ENCODE results near the gene KATNAL1.

KATNAL1 gene

DNA sequence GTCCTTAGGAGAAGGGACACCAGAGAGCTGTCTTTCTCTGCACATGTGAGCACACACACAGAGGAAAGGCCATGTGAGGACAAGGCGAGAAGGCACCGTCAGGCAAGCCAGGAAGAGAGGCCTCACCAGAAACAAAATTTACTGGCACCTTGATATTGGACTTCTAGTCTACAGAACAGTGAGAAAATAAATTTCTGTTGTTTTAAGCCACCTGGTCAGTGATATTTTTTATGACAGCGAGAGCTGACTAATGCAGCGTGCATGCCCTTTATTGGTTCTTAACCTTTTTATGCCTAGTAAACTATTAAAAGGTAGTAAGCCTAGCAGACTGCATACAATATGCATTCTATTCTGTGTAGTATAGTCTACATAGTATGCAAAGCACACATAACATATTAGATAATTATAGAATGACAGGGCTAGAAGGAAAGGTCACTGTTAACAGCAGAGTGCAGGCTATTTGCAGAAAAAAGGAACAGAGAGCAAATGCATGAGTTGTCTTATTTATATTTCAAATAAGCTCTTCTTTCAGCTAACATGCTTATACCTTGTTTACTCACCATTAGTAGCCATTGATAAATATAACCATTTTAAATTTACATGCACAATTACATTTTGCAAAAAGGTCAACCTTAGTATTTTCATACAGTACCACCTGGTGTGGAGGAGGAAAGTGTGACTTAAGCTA lies 25.2 kb upstream of the KATNAL1 start:
- no peak for FAIRE-seq

GRCh38 chr13:30331331-30331771 lies 24.0 kb upstream of the KATNAL1 start:
- no peak for FAIRE-seq

DNA sequence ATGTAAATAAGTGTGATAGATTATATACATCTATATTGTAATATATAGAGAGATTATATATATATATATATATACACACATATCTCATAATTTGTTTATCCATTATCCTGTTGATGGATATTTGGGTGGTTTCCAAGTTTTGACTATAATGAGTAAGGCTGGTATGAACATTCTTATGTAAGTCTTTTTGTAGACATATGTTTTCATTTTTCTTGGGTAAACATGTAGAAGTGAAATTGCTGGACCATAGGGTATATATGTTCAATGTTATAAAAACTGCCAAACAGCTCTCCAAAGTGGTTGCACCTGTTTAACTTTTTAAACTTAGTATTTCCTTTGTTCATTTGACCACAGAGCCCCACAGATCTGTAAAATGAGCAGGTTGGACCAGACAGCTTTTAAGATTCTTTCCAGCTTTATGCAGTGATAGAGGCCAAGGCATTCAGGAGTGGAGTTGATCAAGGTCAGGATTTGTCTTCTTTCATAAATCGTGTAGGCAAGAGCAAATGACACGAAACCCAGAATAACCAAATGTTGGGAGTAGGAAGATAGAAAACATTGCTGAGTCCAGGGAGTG lies 21.7 kb upstream of the KATNAL1 start:
- no peak for FAIRE-seq

DNA sequence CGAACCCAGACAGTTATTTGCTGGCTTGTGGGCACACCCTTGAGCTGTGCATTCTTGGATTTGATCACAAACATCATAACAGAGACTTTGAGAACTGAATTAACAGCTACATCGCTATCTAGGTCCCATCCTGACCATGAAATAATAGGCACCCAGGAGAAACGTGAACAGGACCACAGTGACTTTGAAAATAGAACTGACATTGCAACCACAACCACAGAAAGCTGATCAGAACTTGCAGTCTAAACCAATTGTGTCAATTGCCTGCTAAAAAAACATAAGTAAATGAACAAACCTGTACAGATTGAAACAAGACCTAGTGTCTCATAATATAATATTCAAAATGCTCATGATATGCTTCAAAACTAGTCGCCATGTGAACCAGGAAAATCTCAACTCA lies 18.3 kb upstream of the KATNAL1 start:
- no peak for FAIRE-seq

- no peak for FAIRE-seq
These were observed 16.2 kb upstream of the KATNAL1 start for GRCh38 chr13:30323524-30323923.

- no peak for FAIRE-seq
These were observed 15.1 kb upstream of the KATNAL1 start for GRCh38 chr13:30322428-30322827.

DNA sequence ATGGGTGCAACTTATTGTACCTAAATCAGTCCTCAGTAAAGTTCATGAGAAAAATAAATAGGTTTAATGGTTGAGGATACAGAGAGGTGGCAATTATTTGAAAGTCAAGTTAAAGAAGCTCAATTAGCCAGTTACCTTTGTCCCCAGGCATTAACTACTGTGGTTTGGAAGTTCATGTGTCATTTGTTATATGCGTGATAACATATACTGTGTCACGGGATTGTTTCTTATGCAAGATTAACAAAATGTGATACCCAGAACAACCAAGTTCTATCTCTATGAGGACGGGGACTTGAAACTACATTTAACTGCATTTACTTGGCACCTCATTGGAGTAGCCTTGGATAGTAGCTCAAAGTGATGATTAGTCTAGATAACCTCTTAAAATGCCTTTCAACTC lies 13.9 kb upstream of the KATNAL1 start:
- no peak for FAIRE-seq

DNA sequence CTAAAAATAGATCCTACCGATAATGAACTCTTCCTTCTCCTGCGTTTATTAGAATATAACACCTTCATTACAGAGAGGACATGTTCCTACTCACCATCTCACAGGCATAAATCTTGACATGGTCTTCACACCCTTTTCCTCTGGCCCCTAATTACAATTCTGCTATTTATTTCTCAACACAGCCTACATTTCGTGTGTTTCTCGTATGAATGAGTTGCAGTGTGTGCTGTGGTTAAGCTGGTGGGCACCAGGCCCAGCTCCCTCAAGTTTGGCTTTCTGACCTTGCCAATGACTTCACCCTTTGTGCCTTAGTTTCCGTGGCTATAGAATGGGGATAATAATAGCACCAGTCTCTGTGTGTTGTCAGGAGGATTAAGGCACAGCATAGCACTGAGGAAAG lies 12.3 kb upstream of the KATNAL1 start:
- FAIRE-seq: no peak

DNA sequence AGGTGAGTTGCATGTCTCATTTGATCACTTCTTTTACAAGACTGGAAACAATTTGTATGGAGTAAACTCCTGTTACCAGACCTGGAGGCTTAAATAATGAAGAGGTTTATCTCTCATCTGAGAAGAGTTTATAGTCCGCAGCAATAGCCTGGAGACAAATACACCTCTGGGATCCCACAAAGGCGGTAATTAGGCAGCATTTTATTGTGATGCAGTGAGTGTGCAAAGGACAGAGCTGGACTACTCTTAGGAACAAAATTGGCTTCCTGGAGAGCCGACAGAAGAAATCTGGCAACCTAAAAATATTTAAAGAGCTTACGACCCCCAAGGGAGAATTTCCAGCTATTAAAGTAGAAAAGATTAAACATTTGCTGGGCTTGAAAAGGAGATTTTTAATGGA lies 11.8 kb upstream of the KATNAL1 start:
- no peak for FAIRE-seq

GRCh38 chr13:30318026-30318425 lies 10.7 kb upstream of the KATNAL1 start:
- no peak for FAIRE-seq

GRCh38 chr13:30314562-30314961 lies 7.2 kb upstream of the KATNAL1 start:
- FAIRE-seq: no peak

DNA sequence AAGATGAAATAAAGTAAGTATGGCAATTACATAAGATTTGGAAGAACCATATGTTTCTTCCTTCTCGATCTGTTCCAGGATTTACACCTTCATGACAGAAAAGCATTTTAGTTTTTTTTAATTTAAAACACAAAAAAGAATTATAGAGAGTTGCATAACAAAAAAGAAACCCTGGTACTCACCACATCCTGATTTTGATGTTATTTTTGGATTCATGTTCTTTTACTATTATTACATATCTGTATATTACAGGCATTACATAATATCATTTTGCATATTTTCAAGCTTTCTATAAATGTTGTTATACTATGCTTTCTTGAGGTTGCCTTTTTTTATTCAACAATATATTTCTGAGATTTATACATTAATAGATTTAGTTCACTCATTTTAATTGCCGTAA lies 6.7 kb upstream of the KATNAL1 start:
- FAIRE-seq: no peak

DNA sequence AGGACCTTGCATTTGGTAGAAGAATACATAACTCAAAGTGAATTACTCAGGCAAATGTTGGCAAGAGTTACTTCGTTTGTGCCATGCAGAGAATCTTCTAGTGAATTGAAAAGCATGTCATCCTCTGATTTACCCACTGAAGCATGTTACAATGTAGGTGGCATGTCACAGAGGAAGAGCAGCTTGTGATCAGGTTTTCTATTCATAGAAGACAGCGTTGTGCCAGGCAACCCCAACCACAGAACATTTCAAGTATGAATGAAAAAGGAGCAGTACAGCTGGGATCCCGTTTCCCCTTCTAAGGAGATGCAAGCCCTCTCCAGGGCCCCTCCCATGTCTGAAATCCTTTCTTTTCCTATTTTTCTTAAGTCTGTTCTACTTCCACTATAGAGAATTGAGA lies 6.0 kb upstream of the KATNAL1 start:
- no peak for FAIRE-seq

DNA sequence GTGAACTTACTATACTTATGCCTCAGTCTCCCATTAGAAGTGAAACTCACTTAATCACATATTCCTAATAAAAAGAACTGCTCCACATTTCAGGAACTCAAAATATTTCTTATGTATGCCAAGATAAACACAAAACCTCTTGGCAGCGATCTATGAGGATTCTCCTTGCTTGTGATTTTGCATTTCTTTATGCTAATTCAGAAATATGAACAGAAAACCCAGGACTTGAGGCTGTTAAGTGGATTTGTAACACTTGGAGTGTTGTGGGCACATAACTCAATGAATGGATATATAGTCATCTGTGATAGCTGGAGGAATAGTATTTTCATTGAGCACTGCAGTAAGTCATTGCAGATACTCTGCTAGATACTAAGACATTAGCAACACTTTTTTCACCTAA lies 5.6 kb upstream of the KATNAL1 start:
- FAIRE-seq: no peak

- no peak for FAIRE-seq
These were observed 1.2 kb upstream of the KATNAL1 start for GRCh38 chr13:30308548-30308947.

DNA sequence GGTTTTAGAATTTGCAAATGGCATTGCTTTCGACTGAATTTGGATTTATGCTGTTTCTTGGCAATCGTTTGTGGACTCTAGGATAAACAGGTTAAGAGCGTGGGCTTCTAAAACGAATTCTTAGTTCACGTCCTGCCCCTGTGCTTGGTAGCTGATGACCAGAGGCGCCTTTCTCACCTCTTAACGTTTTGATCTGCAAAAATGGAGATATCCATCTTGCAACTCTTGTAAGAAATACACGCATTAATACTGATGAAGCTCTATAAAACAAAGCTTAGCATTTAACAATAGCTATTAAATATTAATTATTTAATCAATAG lies 580 bp upstream of the KATNAL1 start:
- FAIRE-seq: no peak

GRCh38 chr13:30306762-30307193 lies 573 bp downstream of the KATNAL1 start:
- FAIRE-seq: no peak

GRCh38 chr13:30305456-30305970 lies 1.8 kb downstream of the KATNAL1 start:
- FAIRE-seq: no peak

DNA sequence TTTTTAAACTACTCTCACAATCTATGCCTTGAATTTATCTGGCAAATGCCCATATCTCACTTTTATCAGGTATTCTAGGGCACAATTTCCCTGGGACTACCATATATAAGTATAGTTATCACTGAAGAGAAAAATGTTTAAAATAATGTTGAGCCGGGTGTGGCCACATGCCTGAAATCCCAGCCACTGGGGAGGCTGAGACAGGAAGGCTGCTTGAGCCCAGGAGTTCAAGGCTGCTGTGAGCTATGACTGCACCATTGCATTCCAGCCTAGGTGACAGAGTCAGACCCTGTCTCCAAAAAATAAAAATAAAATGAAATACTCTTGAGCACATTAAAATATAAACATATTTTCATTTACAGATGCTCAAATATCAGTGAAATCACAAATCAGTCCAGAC lies 4.1 kb downstream of the KATNAL1 start:
- no peak for FAIRE-seq

DNA sequence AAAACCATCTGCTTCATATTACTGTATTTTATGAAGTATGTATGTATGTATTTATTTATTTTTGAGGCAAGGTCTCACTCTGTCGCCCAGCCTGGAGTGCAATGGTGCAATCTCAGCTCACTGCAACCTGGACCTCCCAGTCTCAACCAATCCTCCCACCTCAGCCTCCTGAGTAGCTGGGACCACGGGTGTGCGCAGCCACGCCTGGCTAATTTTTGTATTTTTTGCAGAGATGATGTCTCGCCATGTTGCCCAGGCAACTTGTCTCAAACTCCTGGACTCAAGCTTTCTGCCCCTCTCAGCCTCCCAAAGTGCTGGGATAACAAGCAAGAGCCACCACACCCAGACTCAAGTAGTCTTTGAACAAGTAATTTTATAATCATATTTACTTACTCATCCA lies 5.5 kb downstream of the KATNAL1 start:
- no peak for FAIRE-seq

DNA sequence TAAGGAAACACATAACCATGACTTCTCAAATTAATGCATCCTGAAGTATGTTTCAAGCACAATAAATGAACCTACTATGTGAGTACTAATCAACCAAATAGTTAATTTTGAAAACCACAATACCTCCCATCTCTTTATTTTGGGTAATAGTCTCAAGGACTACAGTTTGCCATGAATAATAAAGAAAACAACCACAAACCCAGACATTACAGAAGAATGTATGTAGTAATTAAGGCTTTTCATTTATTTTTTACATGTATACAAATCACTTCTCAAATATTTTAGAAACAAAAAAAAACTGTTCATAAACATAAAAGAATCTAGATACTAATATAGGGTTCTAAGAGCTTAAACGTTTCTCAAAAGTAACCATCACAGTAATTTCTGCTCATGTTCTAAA lies 6.8 kb downstream of the KATNAL1 start:
- FAIRE-seq: no peak

GRCh38 chr13:30299786-30300185 lies 7.6 kb downstream of the KATNAL1 start:
- no peak for FAIRE-seq

GRCh38 chr13:30295116-30295515 lies 12.2 kb downstream of the KATNAL1 start:
- no peak for FAIRE-seq

DNA sequence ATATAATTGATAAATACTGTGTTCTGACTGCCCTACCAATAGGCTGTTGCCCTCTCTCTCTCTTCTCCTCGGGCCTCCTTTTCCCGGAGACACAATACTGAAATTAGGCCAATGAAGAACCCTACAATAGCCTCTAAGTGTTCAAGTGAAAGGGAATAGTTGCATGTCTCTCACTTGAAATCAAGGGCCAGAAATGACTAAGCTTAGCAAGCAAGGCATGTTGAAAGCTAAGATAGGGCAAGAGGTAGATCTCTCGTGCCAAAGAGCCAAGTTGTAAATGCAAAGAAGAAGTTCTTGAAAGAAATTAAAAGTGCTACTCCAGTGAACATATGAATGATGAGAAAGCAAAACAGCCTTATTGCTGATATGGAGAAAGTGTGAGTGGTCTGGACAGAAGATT lies 13.3 kb downstream of the KATNAL1 start:
- no peak for FAIRE-seq

DNA sequence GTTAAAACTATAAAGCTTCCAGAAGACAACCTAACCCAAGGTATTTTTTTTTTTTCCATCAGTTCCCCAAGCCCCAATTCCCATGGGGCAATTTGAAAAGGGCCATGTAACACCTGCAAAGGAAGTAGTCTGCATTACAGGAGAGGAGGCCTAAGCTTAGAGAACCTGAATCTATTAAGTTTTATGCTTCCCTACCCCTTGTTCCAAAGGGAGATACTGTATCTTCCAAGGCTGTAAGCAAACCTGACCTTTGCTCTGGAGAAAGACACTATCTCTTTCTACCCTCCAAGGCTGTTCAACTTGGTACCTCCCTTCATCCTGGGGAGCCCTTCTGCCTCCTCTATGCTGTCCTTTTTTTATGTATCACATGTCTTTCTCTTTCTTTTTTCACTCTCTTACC lies 15.0 kb downstream of the KATNAL1 start:
- FAIRE-seq: no peak
